ENCODE measurements around the gene ZNF534. TPM values are rescaled to one million over a fixed set of nuclear protein-coding genes. Genes with fewer than 3 reads are reported as not detected.
A peak's percentile ranks its signal among the peaks of the same experiment; 100 is the strongest.
"Not testable (repeated sequence)": the region's sequence is repeated elsewhere in the genome, so short reads cannot be mapped to it uniquely, and the experiment has no call there.

ZNF534 gene
- total RNA-seq, 1 donor from 2014 or later = 0.22 TPM

DNA sequence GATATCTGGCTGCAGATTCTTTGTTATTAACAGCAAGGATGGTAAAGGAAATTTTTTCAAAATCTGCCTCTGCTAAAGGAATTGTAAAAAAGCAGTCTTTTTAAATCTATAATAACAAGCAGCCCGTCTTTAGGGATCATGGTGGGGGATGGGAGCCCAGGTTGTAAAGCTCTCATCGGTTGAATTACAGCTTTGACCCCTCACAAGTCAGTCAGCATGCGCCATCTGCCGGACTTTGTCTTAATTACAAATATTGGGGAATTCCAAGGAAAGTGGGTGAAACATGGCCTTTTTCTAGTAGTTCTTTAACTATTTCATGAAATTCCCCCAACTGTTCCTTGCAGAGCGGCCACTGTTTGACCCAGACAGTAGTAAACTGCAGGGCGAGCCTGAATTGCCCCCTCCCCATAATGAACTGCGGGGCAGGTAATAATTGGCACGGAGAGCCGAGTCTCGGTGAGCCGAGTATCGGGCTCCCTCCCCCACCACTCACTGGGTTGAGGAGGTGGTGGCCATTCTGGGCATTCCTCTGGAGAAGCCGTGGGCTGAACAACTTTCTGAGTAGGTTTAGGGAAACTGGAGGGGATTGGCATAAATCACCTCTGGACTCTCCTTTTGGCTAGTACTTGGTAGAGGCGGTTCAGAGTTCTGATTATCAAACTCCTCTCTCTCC lies 36.0 kb downstream of the ZNF534 start:
- TF ChIP-seq, protein P1, sequence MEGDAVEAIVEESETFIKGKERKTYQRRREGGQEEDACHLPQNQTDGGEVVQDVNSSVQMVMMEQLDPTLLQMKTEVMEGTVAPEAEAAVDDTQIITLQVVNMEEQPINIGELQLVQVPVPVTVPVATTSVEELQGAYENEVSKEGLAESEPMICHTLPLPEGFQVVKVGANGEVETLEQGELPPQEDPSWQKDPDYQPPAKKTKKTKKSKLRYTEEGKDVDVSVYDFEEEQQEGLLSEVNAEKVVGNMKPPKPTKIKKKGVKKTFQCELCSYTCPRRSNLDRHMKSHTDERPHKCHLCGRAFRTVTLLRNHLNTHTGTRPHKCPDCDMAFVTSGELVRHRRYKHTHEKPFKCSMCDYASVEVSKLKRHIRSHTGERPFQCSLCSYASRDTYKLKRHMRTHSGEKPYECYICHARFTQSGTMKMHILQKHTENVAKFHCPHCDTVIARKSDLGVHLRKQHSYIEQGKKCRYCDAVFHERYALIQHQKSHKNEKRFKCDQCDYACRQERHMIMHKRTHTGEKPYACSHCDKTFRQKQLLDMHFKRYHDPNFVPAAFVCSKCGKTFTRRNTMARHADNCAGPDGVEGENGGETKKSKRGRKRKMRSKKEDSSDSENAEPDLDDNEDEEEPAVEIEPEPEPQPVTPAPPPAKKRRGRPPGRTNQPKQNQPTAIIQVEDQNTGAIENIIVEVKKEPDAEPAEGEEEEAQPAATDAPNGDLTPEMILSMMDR (IDR thresholded peaks at IDR 0.05; ENCODE audit: unreplicated experiment) = peak; percentile 44
- H3K4me1 Mint-ChIP-seq (ENCODE audit: low read depth) = no peaks in the 10 kb centered on the region
- H3K27ac Mint-ChIP-seq = no peak overlapping the region
- no peaks in the 10 kb centered on the region for H3K27me3 Mint-ChIP-seq
- peaks cover 53% of the 10 kb centered on the region for H3K9me3 Mint-ChIP-seq (ENCODE audit: low read depth)
- H3K4me3 Mint-ChIP-seq (ENCODE audit: low read depth) = no peak overlapping the region
- H3K36me3 Mint-ChIP-seq (ENCODE audit: insufficient read depth) = peaks cover 3% of the 10 kb centered on the region
- DNase-seq (ENCODE audit: low spot score, unreplicated experiment) = no peak

DNA sequence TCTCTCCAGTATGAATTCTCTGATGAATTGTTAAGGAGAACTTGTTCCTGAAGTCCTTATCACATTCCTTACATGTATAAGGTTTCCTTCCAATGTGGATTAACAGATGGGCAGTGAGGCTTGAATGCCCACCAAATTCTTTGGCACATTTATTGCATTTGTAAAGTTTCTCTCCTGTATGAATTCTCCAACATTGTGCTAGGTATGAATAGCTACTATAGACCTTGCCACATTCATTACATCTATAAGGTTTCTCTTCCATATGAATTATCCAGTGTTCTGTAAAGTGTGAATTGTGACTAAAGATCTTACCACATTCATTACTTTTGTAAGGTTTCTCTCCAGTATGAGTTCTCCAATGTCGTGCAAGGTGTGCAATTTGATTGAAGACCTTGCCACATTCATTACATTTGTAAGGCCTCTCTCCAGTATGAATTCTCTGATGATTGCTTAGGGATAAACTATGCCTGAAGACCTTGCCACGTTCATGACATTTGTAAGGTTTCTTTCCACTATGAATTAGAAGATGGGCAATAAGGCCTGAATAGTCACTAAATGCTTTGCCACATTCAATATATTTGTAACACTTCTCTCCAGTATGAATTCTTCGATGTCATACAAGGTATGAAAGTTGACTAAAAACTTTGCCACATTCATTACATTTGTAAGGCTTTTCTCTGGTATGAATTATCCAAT lies 44.9 kb downstream of the ZNF534 start:
- Mint-ChIP-seq H3K4me1 (ENCODE audit: low read depth) (no peaks in the 10 kb centered on the region), H3K27me3 (no peaks in the 10 kb centered on the region), H3K27ac (no peak overlapping the region), H3K4me3 (ENCODE audit: low read depth) (no peak overlapping the region), H3K9me3 (ENCODE audit: low read depth) (peaks cover 76% of the 10 kb centered on the region), H3K36me3 (ENCODE audit: insufficient read depth) (peaks cover 13% of the 10 kb centered on the region)
- TF ChIP-seq, protein P1 (IDR thresholded peaks at IDR 0.05; ENCODE audit: unreplicated experiment) = no peak
- DNase-seq (ENCODE audit: low spot score, unreplicated experiment) = no peak

DNA sequence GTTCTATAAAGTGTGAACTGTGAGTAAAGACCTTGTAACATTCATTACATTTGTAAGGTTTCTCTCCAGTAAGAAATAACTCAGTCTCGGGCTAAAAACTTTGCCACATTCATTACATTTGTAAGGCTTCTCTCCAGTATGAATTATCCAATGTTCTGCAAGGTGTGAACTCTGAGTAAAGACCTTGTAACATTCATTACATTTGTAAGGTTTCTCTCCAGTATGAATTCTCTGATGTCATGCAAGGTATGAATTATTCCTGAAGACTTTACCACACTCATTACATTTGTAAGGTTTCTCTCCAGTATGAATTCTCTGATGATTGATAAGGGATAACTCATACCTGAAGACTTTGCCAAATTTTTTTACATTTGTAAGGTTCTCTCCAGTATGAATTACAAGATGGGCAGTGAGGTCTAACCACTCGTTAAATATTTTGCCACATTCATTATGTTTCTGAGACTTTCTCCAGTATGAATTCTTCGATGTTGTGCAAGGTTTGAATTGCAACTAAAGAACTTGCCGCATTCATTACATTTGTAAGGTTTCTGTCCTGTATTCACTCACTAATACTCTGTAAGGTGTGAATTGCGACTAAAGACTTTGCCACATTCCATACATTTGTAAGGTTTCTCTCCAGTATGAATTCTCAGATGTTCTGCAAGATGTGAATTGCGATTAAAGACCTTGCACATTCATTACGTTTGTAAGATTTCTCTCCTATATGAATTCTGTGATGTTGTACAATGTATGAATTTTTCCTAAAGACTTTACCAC lies 45.6 kb downstream of the ZNF534 start:
- peaks cover 13% of the 10 kb centered on the region for H3K36me3 Mint-ChIP-seq (ENCODE audit: insufficient read depth)
- no peak for DNase-seq (ENCODE audit: low spot score, unreplicated experiment)
- H3K27me3 Mint-ChIP-seq = no peaks in the 10 kb centered on the region
- TF ChIP-seq, protein P1 (IDR thresholded peaks at IDR 0.05; ENCODE audit: unreplicated experiment) = no peak
- no peaks in the 10 kb centered on the region for H3K4me1 Mint-ChIP-seq (ENCODE audit: low read depth)
- H3K4me3 Mint-ChIP-seq (ENCODE audit: low read depth) = no peak overlapping the region
- H3K27ac Mint-ChIP-seq = no peak overlapping the region
- peaks cover 73% of the 10 kb centered on the region for H3K9me3 Mint-ChIP-seq (ENCODE audit: low read depth)

DNA sequence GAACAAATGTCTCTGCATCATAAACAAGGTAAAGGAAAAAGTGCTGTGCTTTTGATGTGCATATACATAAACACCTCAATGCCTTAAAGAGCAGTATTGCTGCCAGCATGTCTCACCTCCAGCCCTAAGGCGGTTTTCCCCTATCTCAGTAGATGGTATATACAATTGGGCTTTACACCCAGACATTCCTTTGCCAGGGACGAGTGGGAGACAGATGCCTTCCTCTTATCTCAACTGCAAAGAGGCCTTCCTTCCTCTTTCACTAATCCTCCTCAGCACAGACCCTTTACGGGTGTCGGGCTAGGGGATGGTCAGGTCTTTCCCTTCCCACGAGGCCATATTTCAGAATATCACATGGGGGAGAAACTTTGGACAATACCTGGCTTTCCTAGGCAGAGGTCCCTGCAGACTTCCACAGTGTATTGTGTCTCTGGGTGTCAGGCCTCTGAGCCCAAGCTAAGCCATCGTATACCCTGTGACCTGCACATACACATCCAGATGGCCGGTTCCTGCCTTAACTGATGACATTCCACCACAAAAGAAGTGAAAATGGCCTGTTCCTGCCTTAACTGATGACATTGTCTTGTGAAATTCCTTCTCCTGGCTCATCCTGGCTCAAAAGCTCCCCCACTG lies 55.3 kb downstream of the ZNF534 start:
- H3K27me3 Mint-ChIP-seq; H3K27ac Mint-ChIP-seq; H3K4me3 Mint-ChIP-seq (ENCODE audit: low read depth); DNase-seq (ENCODE audit: low spot score, unreplicated experiment): not testable (repeated sequence)
- peaks cover 20% of the 10 kb centered on the region for H3K4me1 Mint-ChIP-seq (ENCODE audit: low read depth)
- H3K36me3 Mint-ChIP-seq (ENCODE audit: insufficient read depth) = peaks cover 11% of the 10 kb centered on the region
- peaks cover 27% of the 10 kb centered on the region for H3K9me3 Mint-ChIP-seq (ENCODE audit: low read depth)

DNA sequence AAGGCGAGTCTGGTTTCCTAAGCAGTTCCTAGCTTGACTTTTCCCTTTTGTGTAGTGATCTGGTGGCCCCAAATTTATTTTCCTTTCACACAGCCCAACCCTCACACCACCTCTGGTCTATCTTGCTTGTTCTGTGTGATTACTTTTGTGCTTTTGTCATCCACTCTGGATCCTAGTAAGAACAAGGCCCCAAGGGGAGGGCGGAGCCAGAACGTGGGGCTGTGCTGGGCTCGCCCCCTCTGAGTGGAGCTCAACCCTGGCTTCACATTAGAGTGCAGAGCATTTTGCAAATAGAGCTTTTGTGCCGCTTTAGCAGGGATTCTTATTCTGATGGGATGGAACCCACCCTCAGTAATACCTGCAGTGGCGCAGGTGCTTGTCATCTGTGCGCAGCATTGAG lies 56.1 kb downstream of the ZNF534 start:
- DNase-seq (ENCODE audit: low spot score, unreplicated experiment) = not testable (repeated sequence)

DNA sequence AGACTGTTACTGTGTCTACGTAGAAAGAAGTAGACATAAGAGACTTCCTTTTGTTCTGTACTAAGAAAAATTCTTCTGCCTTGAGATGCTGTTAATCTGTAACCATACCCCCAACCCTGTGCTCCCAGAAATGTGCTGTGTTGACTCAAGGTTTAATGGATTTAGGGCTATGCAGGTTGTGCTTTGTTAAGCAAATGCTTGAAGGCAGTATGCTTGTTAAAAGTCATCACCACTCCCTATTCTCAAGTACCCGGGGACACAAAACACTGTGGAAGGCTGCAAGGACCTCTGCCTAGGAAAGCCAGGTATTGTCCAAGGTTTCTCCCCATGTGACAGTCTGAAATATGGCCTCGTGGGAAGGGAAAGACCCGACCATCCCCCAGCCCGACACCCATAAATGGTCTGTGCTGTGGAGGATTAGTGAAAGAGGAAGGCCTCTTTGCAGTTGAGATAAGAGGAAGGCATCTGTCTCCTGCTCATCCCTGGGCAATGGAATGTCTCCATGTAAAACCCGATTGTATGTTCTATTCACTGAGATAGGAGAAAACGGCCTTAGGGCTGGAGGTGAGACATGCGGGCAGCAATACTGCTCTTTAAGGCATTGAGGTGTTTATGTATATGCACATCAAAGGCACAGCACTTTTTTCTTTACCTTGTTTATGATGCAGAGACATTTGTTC lies 56.8 kb downstream of the ZNF534 start:
- Mint-ChIP-seq H3K27ac (peak overlapping the region; percentile 95), H3K9me3 (ENCODE audit: low read depth) (peaks cover 24% of the 10 kb centered on the region), H3K4me3 (ENCODE audit: low read depth) (peak overlapping the region; percentile 48), H3K4me1 (ENCODE audit: low read depth) (peaks cover 20% of the 10 kb centered on the region)
- H3K27me3 Mint-ChIP-seq; DNase-seq (ENCODE audit: low spot score, unreplicated experiment); H3K36me3 Mint-ChIP-seq (ENCODE audit: insufficient read depth): not testable (repeated sequence)

More for the DNA sequence above, 56.1 kb downstream of the ZNF534 start:
- peak overlapping the region; percentile 48 for H3K4me3 Mint-ChIP-seq (ENCODE audit: low read depth)
- not testable (repeated sequence) for H3K27me3 Mint-ChIP-seq
- H3K4me1 Mint-ChIP-seq (ENCODE audit: low read depth) = peaks cover 20% of the 10 kb centered on the region
- peaks cover 10% of the 10 kb centered on the region for H3K36me3 Mint-ChIP-seq (ENCODE audit: insufficient read depth)
- peak overlapping the region; percentile 95 for H3K27ac Mint-ChIP-seq
- H3K9me3 Mint-ChIP-seq (ENCODE audit: low read depth) = peaks cover 27% of the 10 kb centered on the region

All from progenitor cell of endocrine pancreas (in vitro differentiated cells).